Neural cell (in vitro differentiated cells): ENCODE measurements around the gene RCL1. TPM values are rescaled to one million over a fixed set of nuclear protein-coding genes. Genes with fewer than 3 reads are reported as not detected.

ENCODE experiments used
- H2AFZ ChIP-seq: fragments of 200-600, 300-800 bp; sonication (generic), shearing (Covaris generic); 2 replicates; pipeline ENCODE4 v1.6.0; 2014; ENCODE audit warnings: low read depth, mild to moderate bottlenecking, antibody characterized with exemption, low read length, moderate library complexity
- H3F3A ChIP-seq: fragments of 200-600 bp; shearing (Covaris generic); 2 replicates; pipeline ENCODE4 v1.6.1; 2016; ENCODE audit warnings: mild to moderate bottlenecking, moderate library complexity, mixed read lengths, antibody characterized with exemption, low read length; ENCODE audit not compliant: insufficient read depth, poor library complexity, severe bottlenecking
- H3K27ac ChIP-seq: fragments of 200-600, 300-800 bp; sonication (generic), shearing (Covaris generic); 2 replicates; pipeline ENCODE4 v1.5.1; 2014; ENCODE audit warnings: mild to moderate bottlenecking, low read length, moderate library complexity
- H3K27me3 ChIP-seq: fragments of 300-800, 200-600 bp; sonication (generic), shearing (Covaris generic); 2 replicates; pipeline ENCODE4 v1.6.0; 2014; ENCODE audit warnings: mild to moderate bottlenecking, low read depth, low read length, moderate library complexity; ENCODE audit not compliant: insufficient read depth
- H3K36me3 ChIP-seq: fragments of 300-800, 200-600 bp; sonication (generic), shearing (Covaris generic); 2 replicates; pipeline ENCODE4 v1.5.1; 2014; ENCODE audit warnings: mild to moderate bottlenecking, antibody characterized with exemption, low read length, moderate library complexity; ENCODE audit not compliant: insufficient read depth
- H3K4me2 ChIP-seq: fragments of 300-800, 200-600 bp; sonication (generic), shearing (Covaris generic); 2 replicates; pipeline ENCODE4 v1.6.0; 2014; ENCODE audit warnings: mild to moderate bottlenecking, low read length
- H3K4me3 ChIP-seq: fragments of 300-800, 200-600 bp; sonication (generic), shearing (Covaris generic); 2 replicates; pipeline ENCODE4 v1.5.1; 2014; ENCODE audit warnings: mild to moderate bottlenecking, low read length, moderate library complexity
- H3K79me2 ChIP-seq: fragments of 200-600 bp; shearing (Covaris generic); replicated peaks from 2 replicates; pipeline ENCODE4 v1.6.0; 2014; ENCODE audit warnings: mild to moderate bottlenecking, low read length, moderate library complexity; ENCODE audit not compliant: insufficient read depth
- H3K9ac ChIP-seq: fragments of 300-800, 200-600 bp; sonication (generic), shearing (Covaris generic); 2 replicates; pipeline ENCODE4 v1.6.1; 2016; ENCODE audit warnings: mild to moderate bottlenecking, low read length, mixed read lengths
- H3K9me2 ChIP-seq: fragments of 200-600 bp; shearing (Covaris generic); 2 replicates; pipeline ENCODE4 v1.6.1; 2016; ENCODE audit warnings: mild to moderate bottlenecking, low read length, mixed read lengths; ENCODE audit not compliant: insufficient read depth
- H3K9me3 ChIP-seq: fragments of 200-600, 300-800 bp; sonication (generic), shearing (Covaris generic); 2 replicates; pipeline ENCODE4 v1.6.1; 2016; ENCODE audit warnings: mild to moderate bottlenecking, mixed run types, low read length, moderate library complexity, mixed read lengths
- H4K20me1 ChIP-seq: fragments of 200-600 bp; shearing (Covaris generic); 2 replicates; pipeline ENCODE4 v1.6.1; 2016; ENCODE audit warnings: mild to moderate bottlenecking, mixed run types; ENCODE audit not compliant: insufficient read depth
- EP300 ChIP-seq: fragments of 450-650 bp; conservative IDR thresholded peaks from 2 replicates; pipeline ENCODE4 v1.6.1; 2014; ENCODE audit warnings: antibody characterized with exemption, mild to moderate bottlenecking, moderate library complexity; ENCODE audit not compliant: poor library complexity, severe bottlenecking
- EZH2 ChIP-seq: fragments of 200-600, 300-800 bp; shearing (Covaris generic), sonication (generic); IDR thresholded peaks from 2 replicates; pipeline ENCODE4 v1.6.1; 2014; ENCODE audit warnings: antibody characterized with exemption, low read length, borderline replicate concordance, mild to moderate bottlenecking; ENCODE audit not compliant: insufficient read depth, poor library complexity, severe bottlenecking
- MXI1 ChIP-seq: fragments of 450-650 bp; conservative IDR thresholded peaks from 2 replicates; pipeline ENCODE4 v1.6.1; 2014; ENCODE audit warnings: antibody characterized with exemption, mild to moderate bottlenecking; ENCODE audit not compliant: poor library complexity, severe bottlenecking
- POLR2AphosphoS5 ChIP-seq: IDR thresholded peaks from 2 replicates; pipeline ENCODE4 v1.6.1; 2012
- RAD21 ChIP-seq: fragments of 450-650 bp; conservative IDR thresholded peaks from 2 replicates; pipeline ENCODE4 v1.6.1; 2014; ENCODE audit warnings: antibody characterized with exemption, mild to moderate bottlenecking, moderate library complexity
- SMC3 ChIP-seq: fragments of 450-650 bp; conservative IDR thresholded peaks from 2 replicates; pipeline ENCODE4 v1.6.1; 2014; ENCODE audit warnings: antibody characterized with exemption, mild to moderate bottlenecking, moderate library complexity; ENCODE audit not compliant: poor library complexity
- TAF1 ChIP-seq: IDR thresholded peaks from 2 replicates; pipeline ENCODE4 v1.6.1; 2012; ENCODE audit warnings: low read depth
- polyA plus RNA-seq: library from polyadenylated mRNA; depleted of rRNA; stranded (reverse); fragments of >200 nt; gene quantifications from 2 replicates; pipeline ENCODE4 v1.2.3, GENCODE V29; 2014
- TF ChIP-seq, protein P1 (sequence below): fragments of 450-650 bp; IDR thresholded peaks from 2 replicates; pipeline ENCODE4 v1.5.1; 2014; ENCODE audit warnings: antibody characterized with exemption, mild to moderate bottlenecking, moderate library complexity; ENCODE audit not compliant: poor library complexity, severe bottlenecking
- TF ChIP-seq, protein P2 (sequence below): IDR thresholded peaks from 2 replicates; pipeline ENCODE4 v1.6.1; 2012; ENCODE audit warnings: borderline replicate concordance

Gene RCL1
- polyA plus RNA-seq, 1 donor from 2014 or later = 4.2 TPM

- Histone ChIP-seq H4K20me1 (no peaks in the 10 kb centered on the region), H3F3A (no peaks in the 10 kb centered on the region), H3K9ac (no peak overlapping the region), H2AFZ (no peak overlapping the region), H3K36me3 (no peaks in the 10 kb centered on the region), H3K9me3 (no peaks in the 10 kb centered on the region), H3K27ac (no peak overlapping the region), H3K9me2 (no peaks in the 10 kb centered on the region), H3K4me3 (no peak overlapping the region), H3K79me2 (no peaks in the 10 kb centered on the region), H3K4me2 (no peak overlapping the region), H3K27me3 (no peaks in the 10 kb centered on the region)
- no peak for TF ChIP-seq MXI1
- TF ChIP-seq SMC3 = no peak
- TF ChIP-seq, protein P1, sequence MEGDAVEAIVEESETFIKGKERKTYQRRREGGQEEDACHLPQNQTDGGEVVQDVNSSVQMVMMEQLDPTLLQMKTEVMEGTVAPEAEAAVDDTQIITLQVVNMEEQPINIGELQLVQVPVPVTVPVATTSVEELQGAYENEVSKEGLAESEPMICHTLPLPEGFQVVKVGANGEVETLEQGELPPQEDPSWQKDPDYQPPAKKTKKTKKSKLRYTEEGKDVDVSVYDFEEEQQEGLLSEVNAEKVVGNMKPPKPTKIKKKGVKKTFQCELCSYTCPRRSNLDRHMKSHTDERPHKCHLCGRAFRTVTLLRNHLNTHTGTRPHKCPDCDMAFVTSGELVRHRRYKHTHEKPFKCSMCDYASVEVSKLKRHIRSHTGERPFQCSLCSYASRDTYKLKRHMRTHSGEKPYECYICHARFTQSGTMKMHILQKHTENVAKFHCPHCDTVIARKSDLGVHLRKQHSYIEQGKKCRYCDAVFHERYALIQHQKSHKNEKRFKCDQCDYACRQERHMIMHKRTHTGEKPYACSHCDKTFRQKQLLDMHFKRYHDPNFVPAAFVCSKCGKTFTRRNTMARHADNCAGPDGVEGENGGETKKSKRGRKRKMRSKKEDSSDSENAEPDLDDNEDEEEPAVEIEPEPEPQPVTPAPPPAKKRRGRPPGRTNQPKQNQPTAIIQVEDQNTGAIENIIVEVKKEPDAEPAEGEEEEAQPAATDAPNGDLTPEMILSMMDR = no peak
- no peak for TF ChIP-seq EZH2
- TF ChIP-seq, protein P2, sequence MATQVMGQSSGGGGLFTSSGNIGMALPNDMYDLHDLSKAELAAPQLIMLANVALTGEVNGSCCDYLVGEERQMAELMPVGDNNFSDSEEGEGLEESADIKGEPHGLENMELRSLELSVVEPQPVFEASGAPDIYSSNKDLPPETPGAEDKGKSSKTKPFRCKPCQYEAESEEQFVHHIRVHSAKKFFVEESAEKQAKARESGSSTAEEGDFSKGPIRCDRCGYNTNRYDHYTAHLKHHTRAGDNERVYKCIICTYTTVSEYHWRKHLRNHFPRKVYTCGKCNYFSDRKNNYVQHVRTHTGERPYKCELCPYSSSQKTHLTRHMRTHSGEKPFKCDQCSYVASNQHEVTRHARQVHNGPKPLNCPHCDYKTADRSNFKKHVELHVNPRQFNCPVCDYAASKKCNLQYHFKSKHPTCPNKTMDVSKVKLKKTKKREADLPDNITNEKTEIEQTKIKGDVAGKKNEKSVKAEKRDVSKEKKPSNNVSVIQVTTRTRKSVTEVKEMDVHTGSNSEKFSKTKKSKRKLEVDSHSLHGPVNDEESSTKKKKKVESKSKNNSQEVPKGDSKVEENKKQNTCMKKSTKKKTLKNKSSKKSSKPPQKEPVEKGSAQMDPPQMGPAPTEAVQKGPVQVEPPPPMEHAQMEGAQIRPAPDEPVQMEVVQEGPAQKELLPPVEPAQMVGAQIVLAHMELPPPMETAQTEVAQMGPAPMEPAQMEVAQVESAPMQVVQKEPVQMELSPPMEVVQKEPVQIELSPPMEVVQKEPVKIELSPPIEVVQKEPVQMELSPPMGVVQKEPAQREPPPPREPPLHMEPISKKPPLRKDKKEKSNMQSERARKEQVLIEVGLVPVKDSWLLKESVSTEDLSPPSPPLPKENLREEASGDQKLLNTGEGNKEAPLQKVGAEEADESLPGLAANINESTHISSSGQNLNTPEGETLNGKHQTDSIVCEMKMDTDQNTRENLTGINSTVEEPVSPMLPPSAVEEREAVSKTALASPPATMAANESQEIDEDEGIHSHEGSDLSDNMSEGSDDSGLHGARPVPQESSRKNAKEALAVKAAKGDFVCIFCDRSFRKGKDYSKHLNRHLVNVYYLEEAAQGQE = no peak
- TF ChIP-seq RAD21 = no peak
- TF ChIP-seq EP300 = no peak
- TF ChIP-seq POLR2AphosphoS5 = no peak
- TF ChIP-seq TAF1 = no peak
These were observed 71.5 kb downstream of the RCL1 start for GRCh38 chr9:4864234-4864661.

GRCh38 chr9:4864698-4865097 lies 72.0 kb downstream of the RCL1 start:
- Histone ChIP-seq H3K9me3 (no peaks in the 10 kb centered on the region), H3K27ac (no peak overlapping the region)

More at GRCh38 chr9:4864698-4865097, 72.0 kb downstream of the RCL1 start:
- TF ChIP-seq MXI1 = no peak
- no peak for TF ChIP-seq EP300
- TF ChIP-seq TAF1 = no peak
- TF ChIP-seq, protein P1 = no peak
- TF ChIP-seq, protein P2 = no peak
- TF ChIP-seq POLR2AphosphoS5 = no peak
- no peak for TF ChIP-seq SMC3
- no peak for TF ChIP-seq RAD21
- no peak for TF ChIP-seq EZH2
- Histone ChIP-seq H3K9ac (no peak overlapping the region), H3K27me3 (no peaks in the 10 kb centered on the region), H4K20me1 (no peaks in the 10 kb centered on the region), H3K9me2 (no peaks in the 10 kb centered on the region), H3K4me2 (no peak overlapping the region), H3F3A (no peaks in the 10 kb centered on the region), H2AFZ (no peak overlapping the region), H3K36me3 (no peaks in the 10 kb centered on the region), H3K79me2 (no peaks in the 10 kb centered on the region), H3K4me3 (no peak overlapping the region)
